ENCODE data around the gene ERCC4.

Gene ERCC4

GRCh38 chr16:13983625-13984024 is 63.7 kb downstream of the ERCC4 start:
- TF ChIP-seq CEBPB (IDR thresholded peaks at IDR 0.05) (no peak), EP300 (IDR thresholded peaks at IDR 0.05; ENCODE audit: borderline replicate concordance) (no peak), TEAD4 (IDR thresholded peaks at IDR 0.05) (no peak), NFIC (IDR thresholded peaks at IDR 0.05) (no peak), MAX (IDR thresholded peaks at IDR 0.05) (no peak), RAD21 (IDR thresholded peaks at IDR 0.05; ENCODE audit: low read depth) (no peak), ZBTB7A (IDR thresholded peaks at IDR 0.05; ENCODE audit: low read depth) (no peak), YY1 (IDR thresholded peaks at IDR 0.05; ENCODE audit: low read depth) (no peak), TCF12 (IDR thresholded peaks at IDR 0.05; ENCODE audit: low read depth) (no peak), CREB1 (IDR thresholded peaks at IDR 0.05; ENCODE audit: low read depth) (no peak), EGR1 (IDR thresholded peaks at IDR 0.05) (no peak), TAF1 (IDR thresholded peaks at IDR 0.05; ENCODE audit: low read depth) (no peak), FOXM1 (IDR thresholded peaks at IDR 0.05; ENCODE audit: borderline replicate concordance, low read depth) (no peak)
- TF ChIP-seq, protein P1, sequence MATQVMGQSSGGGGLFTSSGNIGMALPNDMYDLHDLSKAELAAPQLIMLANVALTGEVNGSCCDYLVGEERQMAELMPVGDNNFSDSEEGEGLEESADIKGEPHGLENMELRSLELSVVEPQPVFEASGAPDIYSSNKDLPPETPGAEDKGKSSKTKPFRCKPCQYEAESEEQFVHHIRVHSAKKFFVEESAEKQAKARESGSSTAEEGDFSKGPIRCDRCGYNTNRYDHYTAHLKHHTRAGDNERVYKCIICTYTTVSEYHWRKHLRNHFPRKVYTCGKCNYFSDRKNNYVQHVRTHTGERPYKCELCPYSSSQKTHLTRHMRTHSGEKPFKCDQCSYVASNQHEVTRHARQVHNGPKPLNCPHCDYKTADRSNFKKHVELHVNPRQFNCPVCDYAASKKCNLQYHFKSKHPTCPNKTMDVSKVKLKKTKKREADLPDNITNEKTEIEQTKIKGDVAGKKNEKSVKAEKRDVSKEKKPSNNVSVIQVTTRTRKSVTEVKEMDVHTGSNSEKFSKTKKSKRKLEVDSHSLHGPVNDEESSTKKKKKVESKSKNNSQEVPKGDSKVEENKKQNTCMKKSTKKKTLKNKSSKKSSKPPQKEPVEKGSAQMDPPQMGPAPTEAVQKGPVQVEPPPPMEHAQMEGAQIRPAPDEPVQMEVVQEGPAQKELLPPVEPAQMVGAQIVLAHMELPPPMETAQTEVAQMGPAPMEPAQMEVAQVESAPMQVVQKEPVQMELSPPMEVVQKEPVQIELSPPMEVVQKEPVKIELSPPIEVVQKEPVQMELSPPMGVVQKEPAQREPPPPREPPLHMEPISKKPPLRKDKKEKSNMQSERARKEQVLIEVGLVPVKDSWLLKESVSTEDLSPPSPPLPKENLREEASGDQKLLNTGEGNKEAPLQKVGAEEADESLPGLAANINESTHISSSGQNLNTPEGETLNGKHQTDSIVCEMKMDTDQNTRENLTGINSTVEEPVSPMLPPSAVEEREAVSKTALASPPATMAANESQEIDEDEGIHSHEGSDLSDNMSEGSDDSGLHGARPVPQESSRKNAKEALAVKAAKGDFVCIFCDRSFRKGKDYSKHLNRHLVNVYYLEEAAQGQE (IDR thresholded peaks at IDR 0.05; ENCODE audit: low read depth) = no peak
- TF ChIP-seq, protein P2, sequence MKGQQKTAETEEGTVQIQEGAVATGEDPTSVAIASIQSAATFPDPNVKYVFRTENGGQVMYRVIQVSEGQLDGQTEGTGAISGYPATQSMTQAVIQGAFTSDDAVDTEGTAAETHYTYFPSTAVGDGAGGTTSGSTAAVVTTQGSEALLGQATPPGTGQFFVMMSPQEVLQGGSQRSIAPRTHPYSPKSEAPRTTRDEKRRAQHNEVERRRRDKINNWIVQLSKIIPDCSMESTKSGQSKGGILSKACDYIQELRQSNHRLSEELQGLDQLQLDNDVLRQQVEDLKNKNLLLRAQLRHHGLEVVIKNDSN (IDR thresholded peaks at IDR 0.05) = no peak

GRCh38 chr16:13984794-13985193 is 64.8 kb downstream of the ERCC4 start:
- TF ChIP-seq TCF12 (IDR thresholded peaks at IDR 0.05; ENCODE audit: low read depth) (no peak), RAD21 (IDR thresholded peaks at IDR 0.05; ENCODE audit: low read depth) (no peak), MAX (IDR thresholded peaks at IDR 0.05) (no peak), CEBPB (IDR thresholded peaks at IDR 0.05) (no peak), NFIC (IDR thresholded peaks at IDR 0.05) (no peak), TEAD4 (IDR thresholded peaks at IDR 0.05) (no peak), CREB1 (IDR thresholded peaks at IDR 0.05; ENCODE audit: low read depth) (no peak), EGR1 (IDR thresholded peaks at IDR 0.05) (no peak)
- TF ChIP-seq, protein P1 (IDR thresholded peaks at IDR 0.05; ENCODE audit: low read depth) = no peak
- TF ChIP-seq, protein P2 (IDR thresholded peaks at IDR 0.05) = no peak

DNA sequence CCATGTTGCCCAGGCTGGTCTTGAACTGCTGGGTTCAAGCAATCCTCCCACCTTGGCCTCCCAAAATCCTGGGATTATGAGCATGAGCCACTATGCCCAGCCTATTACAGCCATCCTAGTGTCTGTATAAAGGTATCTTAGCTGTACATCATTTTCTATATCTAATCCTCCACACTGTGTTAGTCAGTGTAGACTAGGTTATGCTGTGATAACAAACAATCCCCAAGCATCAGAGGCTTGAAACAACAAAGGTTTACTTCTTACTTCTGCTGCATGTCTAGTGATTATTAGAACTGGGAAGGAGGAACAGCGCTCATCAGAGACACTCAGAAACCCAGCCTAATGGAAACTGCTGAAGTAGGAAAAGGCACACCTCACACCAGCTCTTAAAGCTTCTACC is 68.1 kb downstream of the ERCC4 start:
- TF ChIP-seq FOXM1 (IDR thresholded peaks at IDR 0.05; ENCODE audit: borderline replicate concordance, low read depth) = no peak
- TF ChIP-seq NFIC (IDR thresholded peaks at IDR 0.05) = no peak
- TF ChIP-seq, protein P2 (IDR thresholded peaks at IDR 0.05) = no peak
- no peak for TF ChIP-seq RAD21 (IDR thresholded peaks at IDR 0.05; ENCODE audit: low read depth)
- TF ChIP-seq TAF1 (IDR thresholded peaks at IDR 0.05; ENCODE audit: low read depth) = no peak
- no peak for TF ChIP-seq CREB1 (IDR thresholded peaks at IDR 0.05; ENCODE audit: low read depth)
- no peak for TF ChIP-seq TEAD4 (IDR thresholded peaks at IDR 0.05)
- no peak for TF ChIP-seq MAX (IDR thresholded peaks at IDR 0.05)
- TF ChIP-seq CEBPB (IDR thresholded peaks at IDR 0.05) = no peak
- TF ChIP-seq, protein P1 (IDR thresholded peaks at IDR 0.05; ENCODE audit: low read depth) = no peak
- TF ChIP-seq ZBTB7A (IDR thresholded peaks at IDR 0.05; ENCODE audit: low read depth) = no peak
- TF ChIP-seq YY1 (IDR thresholded peaks at IDR 0.05; ENCODE audit: low read depth) = no peak
- TF ChIP-seq TCF12 (IDR thresholded peaks at IDR 0.05; ENCODE audit: low read depth) = no peak
- no peak for TF ChIP-seq EP300 (IDR thresholded peaks at IDR 0.05; ENCODE audit: borderline replicate concordance)
- no peak for TF ChIP-seq EGR1 (IDR thresholded peaks at IDR 0.05)

DNA sequence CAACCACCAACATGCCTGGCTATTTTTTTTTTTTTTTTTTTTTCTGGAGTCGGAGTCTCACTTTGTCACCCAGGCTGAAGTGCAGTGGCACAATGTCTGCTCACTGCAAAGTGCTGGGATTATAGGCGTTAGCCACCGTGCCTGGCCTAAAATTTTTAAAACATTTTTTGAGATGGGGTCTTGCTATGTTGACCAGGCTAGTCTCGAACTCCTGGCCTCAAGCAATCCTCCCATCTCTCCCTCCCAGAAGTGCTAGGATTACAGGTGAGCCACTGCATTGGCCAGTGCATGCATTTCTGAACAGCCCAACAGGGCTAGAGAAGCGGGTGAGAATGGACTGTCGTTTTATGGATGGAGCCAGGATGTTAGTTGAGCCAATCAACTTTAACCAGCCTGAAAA is 72.4 kb downstream of the ERCC4 start:
- TF ChIP-seq CEBPB (IDR thresholded peaks at IDR 0.05) (no peak), TEAD4 (IDR thresholded peaks at IDR 0.05) (no peak), FOXM1 (IDR thresholded peaks at IDR 0.05; ENCODE audit: borderline replicate concordance, low read depth) (no peak), YY1 (IDR thresholded peaks at IDR 0.05; ENCODE audit: low read depth) (no peak), ZBTB7A (IDR thresholded peaks at IDR 0.05; ENCODE audit: low read depth) (no peak), RAD21 (IDR thresholded peaks at IDR 0.05; ENCODE audit: low read depth) (no peak), NFIC (IDR thresholded peaks at IDR 0.05) (no peak), CREB1 (IDR thresholded peaks at IDR 0.05; ENCODE audit: low read depth) (no peak), TCF12 (IDR thresholded peaks at IDR 0.05; ENCODE audit: low read depth) (no peak), TAF1 (IDR thresholded peaks at IDR 0.05; ENCODE audit: low read depth) (no peak), MAX (IDR thresholded peaks at IDR 0.05) (no peak)
- TF ChIP-seq, protein P2 (IDR thresholded peaks at IDR 0.05) = no peak
- TF ChIP-seq, protein P1 (IDR thresholded peaks at IDR 0.05; ENCODE audit: low read depth) = no peak

Data from Ishikawa (cell line).